GM12878 (cell line): Measurements from ENCODE around the gene NTN1. TPM values are rescaled to one million over a fixed set of nuclear protein-coding genes. Genes with fewer than 3 reads are reported as not detected.

Experiments used
- ATAC-seq: fragments of 200-7000 bp; cut with Tn5 transposase; 3 replicates; pipeline ENCODE4 v1.9.1; 2020; ENCODE audit warnings: mild to moderate bottlenecking, moderate library complexity
- BruUV-seq: library from RNA; stranded (reverse); fragments of 400-500 nt; replicated peaks from 2 replicates; lab custom pipeline; 2021; lab: Mats Ljungman, UMichigan
- CTCF ChIA-PET: fragments of 300-600 bp; sonication (Branson Sonifier 250); formaldehyde crosslinking; extraction: SDS; loops from one replicate; lab custom pipeline; 2021; ENCODE audit warnings: inconsistent platforms; lab: Yijun Ruan, JAX
- POLR2A ChIA-PET: fragments of 350-600 bp; formaldehyde crosslinking; extraction: SDS; loops from one replicate; lab custom pipeline; 2021; ENCODE audit warnings: inconsistent platforms; lab: Charles Lee
- RAD21 ChIA-PET: fragments of 300-600 bp; sonication (Branson Sonifier 250); formaldehyde crosslinking; loops from one replicate; lab custom pipeline; 2023; ENCODE audit warnings: antibody characterized with exemption; ENCODE audit not compliant: unreplicated experiment; lab: Charles Lee
- SMC1A ChIA-PET: fragments of 300-600 bp; sonication (Branson Sonifier 250); formaldehyde crosslinking; loops from one replicate; lab custom pipeline; 2023; ENCODE audit not compliant: unreplicated experiment, uncharacterized antibody; lab: Charles Lee
- DNase-seq: peaks from one replicate; pipeline ENCODE4 v3.0.0-alpha.2; 2011; ENCODE audit warnings: low read depth, low spot score
- FAIRE-seq: peaks from 3 replicates; lab custom pipeline; 2011; peaks lifted over from hg19 to GRCh38; lab: Jason Lieb, UNC
- H2AFZ ChIP-seq: 2 replicates; pipeline ENCODE4 v1.6.0; 2011; ENCODE audit warnings: low read depth, low read length, control low read depth; ENCODE audit not compliant: control insufficient read depth
- H3K27ac ChIP-seq: 2 replicates; pipeline ENCODE4 v1.5.1; 2011; ENCODE audit warnings: control low read depth; ENCODE audit not compliant: control insufficient read depth, insufficient read depth
- H3K27me3 ChIP-seq, 2 experiments: replicated peaks in 1 of 2; 2 replicates each; pipeline versions ENCODE4 v1.6.0 to v1.6.1; 2011; ENCODE audit warnings: low read length in 1 of 2; ENCODE audit not compliant: control insufficient read depth in 2 of 2, insufficient read depth in 2 of 2
- H3K36me3 ChIP-seq, 2 experiments: 2 replicates each; pipeline ENCODE4 v1.5.1; 2011; ENCODE audit warnings: low read length in 1 of 2; ENCODE audit not compliant: control insufficient read depth in 2 of 2, insufficient read depth in 2 of 2
- H3K4me1 ChIP-seq: 2 replicates; pipeline ENCODE4 v1.6.1; 2011; ENCODE audit warnings: mild to moderate bottlenecking, low read length, moderate library complexity, mixed read lengths; ENCODE audit not compliant: control insufficient read depth, insufficient read depth
- H3K4me2 ChIP-seq: 2 replicates; pipeline ENCODE4 v1.6.0; 2011; ENCODE audit warnings: control low read depth; ENCODE audit not compliant: control insufficient read depth, insufficient read depth
- H3K4me3 ChIP-seq: fragments of 200-600 bp; sonication (generic); 2 replicates; pipeline ENCODE4 v1.5.1; 2016
- H3K79me2 ChIP-seq: 2 replicates; pipeline ENCODE4 v1.6.0; 2011; ENCODE audit warnings: low read length; ENCODE audit not compliant: control insufficient read depth, insufficient read depth
- H3K9ac ChIP-seq: 2 replicates; pipeline ENCODE4 v1.8.0; 2011; ENCODE audit warnings: low read length, control low read depth, mixed read lengths; ENCODE audit not compliant: control insufficient read depth, insufficient read depth
- H3K9me3 ChIP-seq: replicated peaks from 3 replicates; pipeline ENCODE4 v1.5.1; 2011; ENCODE audit warnings: mild to moderate bottlenecking, low read length; ENCODE audit not compliant: control insufficient read depth, insufficient read depth
- H4K20me1 ChIP-seq: 2 replicates; pipeline ENCODE4 v1.6.0; 2011; ENCODE audit not compliant: control insufficient read depth, insufficient read depth
- ASH2L ChIP-seq: fragments of 300-600, 200-600 bp; sonication (generic); IDR thresholded peaks from 2 replicates; pipeline ENCODE4 v1.6.1; 2017; ENCODE audit warnings: low read depth, mild to moderate bottlenecking, borderline replicate concordance
- ATF7 ChIP-seq: fragments of 450-650 bp; IDR thresholded peaks from 2 replicates; pipeline ENCODE4 v1.6.1; 2016; ENCODE audit warnings: low read depth, mild to moderate bottlenecking
- BMI1 ChIP-seq: fragments of 450-650 bp; IDR thresholded peaks from 2 replicates; pipeline ENCODE4 v1.6.1; 2016; ENCODE audit warnings: mild to moderate bottlenecking, moderate library complexity, borderline replicate concordance
- CEBPB ChIP-seq, 2 experiments: fragments of 150-350 bp in 1 of 2; IDR thresholded peaks; 2 replicates each; pipeline ENCODE4 v1.6.1; 2012 to 2014; ENCODE audit warnings: low read depth in 2 of 2, low read length in 2 of 2, borderline replicate concordance in 1 of 2, inconsistent platforms in 1 of 2
- CHD2 ChIP-seq: IDR thresholded peaks from 2 replicates; pipeline ENCODE4 v1.6.1; 2011; ENCODE audit warnings: low read depth, low read length, improper control_type of control experiment, borderline replicate concordance
- FOXM1 ChIP-seq: IDR thresholded peaks from 2 replicates; pipeline ENCODE4 v1.6.1; 2012; ENCODE audit warnings: low read depth, mild to moderate bottlenecking, inconsistent platforms, low read length, moderate library complexity
- IKZF1 ChIP-seq: fragments of 450-650 bp; conservative IDR thresholded peaks from 2 replicates; pipeline ENCODE4 v1.6.1; 2017; ENCODE audit warnings: antibody characterized with exemption, mild to moderate bottlenecking
- KLF5 ChIP-seq: fragments of 450-650 bp; IDR thresholded peaks from 2 replicates; pipeline ENCODE4 v1.6.1; 2014; ENCODE audit warnings: mild to moderate bottlenecking; ENCODE audit not compliant: partially characterized antibody
- LARP7 ChIP-seq: fragments of 450-650 bp; IDR thresholded peaks from 2 replicates; pipeline ENCODE4 v1.6.1; 2017; ENCODE audit warnings: mild to moderate bottlenecking
- PML ChIP-seq: IDR thresholded peaks from 2 replicates; pipeline ENCODE4 v1.6.1; 2012; ENCODE audit warnings: low read length, inconsistent platforms
- RAD51 ChIP-seq: fragments of 450-650 bp; IDR thresholded peaks from 2 replicates; pipeline ENCODE4 v1.6.1; 2016; ENCODE audit warnings: moderate library complexity, mild to moderate bottlenecking, inconsistent platforms
- RELA ChIP-seq: fragments of 450-650 bp; IDR thresholded peaks from 2 replicates; pipeline ENCODE4 v1.8.0; 2014; ENCODE audit warnings: borderline replicate concordance; ENCODE audit not compliant: partially characterized antibody
- SREBF1 ChIP-seq: IDR thresholded peaks from 2 replicates; pipeline ENCODE4 v1.6.1; 2012; ENCODE audit warnings: mild to moderate bottlenecking, low read length
- TARDBP ChIP-seq: IDR thresholded peaks from 2 replicates; pipeline ENCODE4 v1.6.1; 2016; ENCODE audit warnings: borderline replicate concordance
- WRNIP1 ChIP-seq: IDR thresholded peaks from 2 replicates; pipeline ENCODE4 v1.6.1; 2011; ENCODE audit warnings: low read depth, low read length, improper control_type of control experiment, borderline replicate concordance
- WGBS: methylation state at CpG from one replicate; pipeline ENCODE4 v1.1.6; 2016; ENCODE audit warnings: low lambda C conversion rate; ENCODE audit not compliant: insufficient replicate concordance, insufficient coverage; ENCODE audit errors: missing lambda C conversion rate; 5-methylcytosine and 5-hydroxymethylcytosine counted together
- in situ Hi-C: fragments of 300-500 bp; cut with MboI; formaldehyde crosslinking; loops from 9 replicates; pipeline ENCODE4 v1.14.3; 2018; ENCODE audit warnings: mixed read lengths
- intact Hi-C: fragments of 100-400 bp; cut with micrococcal nuclease; formaldehyde crosslinking; loops from one replicate; pipeline ENCODE4 v1.14.2; 2022; ENCODE audit not compliant: unreplicated experiment
- polyA plus RNA-seq, 11 experiments: library from polyadenylated mRNA; depleted of rRNA in 4 of 11; unstranded in 6 of 11; stranded (reverse) in 5 of 11; fragments of >200 nt; fragmentation: Nextera tagmentation in 4 of 11; fragmentation: Illumina TruSeq in 1 of 11; extraction: Ambion mirVana in 4 of 11; extraction: Trizol in 1 of 11; gene quantifications; 1 replicate in 1 of 11; 2 replicates in 10 of 11; pipeline versions ENCODE4 v1.2.1 to v1.2.3, GENCODE V29; 2011 to 2016; ENCODE audit warnings: inconsistent platforms in 2 of 11, missing spikeins in 2 of 11, low read depth in 1 of 11
- total RNA-seq, 4 experiments: library from RNA; depleted of rRNA in 3 of 4; stranded (reverse); fragments of >200 nt in 3 of 4; fragmentation: Illumina TruSeq in 1 of 4; extraction: Trizol in 1 of 4; gene quantifications; 2 replicates each; pipeline versions ENCODE4 v1.2.1 to v1.2.3, GENCODE V29; 2013 to 2021
- TF ChIP-seq, protein P1 (sequence below): fragments of 450-650 bp; IDR thresholded peaks from 2 replicates; pipeline ENCODE4 v1.6.1; 2017; ENCODE audit warnings: mild to moderate bottlenecking, low read depth, inconsistent platforms; ENCODE audit not compliant: poor library complexity, severe bottlenecking
- TF ChIP-seq, protein P2 (sequence below): fragments of 450-650 bp; IDR thresholded peaks from 2 replicates; pipeline ENCODE4 v1.6.1; 2017; ENCODE audit warnings: mild to moderate bottlenecking, moderate library complexity
- TF ChIP-seq, protein P3 (sequence below): IDR thresholded peaks from 2 replicates; pipeline ENCODE4 v1.6.1; 2011; ENCODE audit warnings: low read depth, low read length, improper control_type of control experiment, borderline replicate concordance

The NTN1 gene
- total and polyA plus RNA-seq, 10 of the 15 experiments (the other 5 are each of a cell fraction or from before 2014, with no cell fraction given), result 0.02 to 0.89 (median 0.35) TPM

DNA sequence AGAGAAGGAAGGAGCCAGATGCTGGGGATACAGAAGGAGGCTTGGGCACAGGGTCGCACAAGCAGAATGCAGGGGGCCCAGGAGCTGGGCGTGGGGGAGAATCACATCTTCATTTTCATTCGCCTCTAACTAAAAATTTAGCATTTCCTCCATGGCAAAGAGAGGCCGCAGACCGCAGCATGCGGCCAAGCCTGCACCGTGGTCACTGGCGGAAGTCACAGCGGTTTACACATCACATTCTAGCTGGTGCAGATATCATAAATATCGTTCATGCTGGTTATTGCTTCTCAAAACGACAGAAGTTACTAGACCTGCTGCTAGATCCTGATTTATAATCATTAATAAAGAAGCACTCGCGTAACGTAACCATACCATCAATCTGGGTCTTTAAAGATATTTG is 162.0 kb downstream of the NTN1 start (continued):
- TF ChIP-seq, protein P1, sequence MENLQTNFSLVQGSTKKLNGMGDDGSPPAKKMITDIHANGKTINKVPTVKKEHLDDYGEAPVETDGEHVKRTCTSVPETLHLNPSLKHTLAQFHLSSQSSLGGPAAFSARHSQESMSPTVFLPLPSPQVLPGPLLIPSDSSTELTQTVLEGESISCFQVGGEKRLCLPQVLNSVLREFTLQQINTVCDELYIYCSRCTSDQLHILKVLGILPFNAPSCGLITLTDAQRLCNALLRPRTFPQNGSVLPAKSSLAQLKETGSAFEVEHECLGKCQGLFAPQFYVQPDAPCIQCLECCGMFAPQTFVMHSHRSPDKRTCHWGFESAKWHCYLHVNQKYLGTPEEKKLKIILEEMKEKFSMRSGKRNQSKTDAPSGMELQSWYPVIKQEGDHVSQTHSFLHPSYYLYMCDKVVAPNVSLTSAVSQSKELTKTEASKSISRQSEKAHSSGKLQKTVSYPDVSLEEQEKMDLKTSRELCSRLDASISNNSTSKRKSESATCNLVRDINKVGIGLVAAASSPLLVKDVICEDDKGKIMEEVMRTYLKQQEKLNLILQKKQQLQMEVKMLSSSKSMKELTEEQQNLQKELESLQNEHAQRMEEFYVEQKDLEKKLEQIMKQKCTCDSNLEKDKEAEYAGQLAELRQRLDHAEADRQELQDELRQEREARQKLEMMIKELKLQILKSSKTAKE, result no peak
- TF ChIP-seq KLF5, result no peak
- TF ChIP-seq LARP7, result no peak

DNA sequence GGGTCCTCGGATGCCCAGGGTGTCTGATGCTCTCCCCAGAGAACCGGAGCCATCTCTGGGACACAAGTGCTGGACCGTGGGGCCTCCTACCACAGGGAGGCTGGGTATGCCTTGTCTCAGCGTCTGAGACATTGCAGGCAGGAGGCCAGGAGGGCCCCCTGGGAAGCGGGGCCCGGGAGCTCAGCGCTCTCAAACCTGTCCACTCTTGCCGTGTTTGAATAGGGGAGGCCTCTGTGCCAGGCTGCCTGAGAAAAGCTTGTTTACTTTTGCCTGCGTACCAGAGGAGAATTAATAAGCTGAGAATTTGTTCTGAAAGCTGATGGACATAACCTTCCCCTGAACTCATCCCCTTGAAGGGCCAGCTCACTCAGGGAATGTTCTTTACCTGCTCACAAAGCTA is 163.8 kb downstream of the NTN1 start:
- H3K36me3 ChIP-seq, result no peaks in the 10 kb centered on the region
- in situ Hi-C loops (no loop called here), intact Hi-C loops (no loop called here)
- no peaks in the 10 kb centered on the region for H3K79me2 ChIP-seq
- ChIA-PET POLR2A (interaction anchor here (1.3 kb wide), 1 partner anchor 15 kb away, joined by 3 read pairs; no protein-coding TSS in a partner anchor), RAD21 (no interaction called here), SMC1A (interaction anchor here (1.1 kb wide), 2 partner anchors 11 to 15 kb away, joined by 3 to 6 read pairs; no protein-coding TSS in a partner anchor), CTCF (interaction anchor here (0.9 to 1.0 kb wide), 2 partner anchors 14 to 106 kb away, joined by 3 read pairs; no protein-coding TSS in a partner anchor)
- no peaks in the 10 kb centered on the region for H4K20me1 ChIP-seq
- H3K9ac ChIP-seq, result no peak overlapping the region
- 42% methylated on average over 9 of the region's 9 CpGs for WGBS
- no peak for FAIRE-seq
- H2AFZ ChIP-seq, result no peak overlapping the region
- H3K4me3 ChIP-seq, result no peak overlapping the region
- H3K4me1 ChIP-seq, result no peaks in the 10 kb centered on the region
- no peak overlapping the region for H3K4me2 ChIP-seq
- H3K27ac ChIP-seq, result no peak overlapping the region
- peaks cover 0 to 2% of the 10 kb centered on the region in 2 experiments; a peak in 1 of 4 replicates for H3K27me3 ChIP-seq
- no TSS peak for BruUV-seq
- DNase-seq, result no peak
- no peak for ATAC-seq
- H3K9me3 ChIP-seq, result no peaks in the 10 kb centered on the region
- TF ChIP-seq WRNIP1 (no peak), CHD2 (no peak), RAD51 (no peak), SREBF1 (no peak), CEBPB (IDR thresholded peaks at IDR 0.05; ENCODE audit: borderline replicate concordance in 1 of 2, low read depth in 2 of 2, low read length in 2 of 2) (no peak), BMI1 (no peak), FOXM1 (no peak), PML (no peak), IKZF1 (no peak), RELA (no peak), ASH2L (no peak), TARDBP (no peak), ATF7 (no peak)
- TF ChIP-seq, protein P2, sequence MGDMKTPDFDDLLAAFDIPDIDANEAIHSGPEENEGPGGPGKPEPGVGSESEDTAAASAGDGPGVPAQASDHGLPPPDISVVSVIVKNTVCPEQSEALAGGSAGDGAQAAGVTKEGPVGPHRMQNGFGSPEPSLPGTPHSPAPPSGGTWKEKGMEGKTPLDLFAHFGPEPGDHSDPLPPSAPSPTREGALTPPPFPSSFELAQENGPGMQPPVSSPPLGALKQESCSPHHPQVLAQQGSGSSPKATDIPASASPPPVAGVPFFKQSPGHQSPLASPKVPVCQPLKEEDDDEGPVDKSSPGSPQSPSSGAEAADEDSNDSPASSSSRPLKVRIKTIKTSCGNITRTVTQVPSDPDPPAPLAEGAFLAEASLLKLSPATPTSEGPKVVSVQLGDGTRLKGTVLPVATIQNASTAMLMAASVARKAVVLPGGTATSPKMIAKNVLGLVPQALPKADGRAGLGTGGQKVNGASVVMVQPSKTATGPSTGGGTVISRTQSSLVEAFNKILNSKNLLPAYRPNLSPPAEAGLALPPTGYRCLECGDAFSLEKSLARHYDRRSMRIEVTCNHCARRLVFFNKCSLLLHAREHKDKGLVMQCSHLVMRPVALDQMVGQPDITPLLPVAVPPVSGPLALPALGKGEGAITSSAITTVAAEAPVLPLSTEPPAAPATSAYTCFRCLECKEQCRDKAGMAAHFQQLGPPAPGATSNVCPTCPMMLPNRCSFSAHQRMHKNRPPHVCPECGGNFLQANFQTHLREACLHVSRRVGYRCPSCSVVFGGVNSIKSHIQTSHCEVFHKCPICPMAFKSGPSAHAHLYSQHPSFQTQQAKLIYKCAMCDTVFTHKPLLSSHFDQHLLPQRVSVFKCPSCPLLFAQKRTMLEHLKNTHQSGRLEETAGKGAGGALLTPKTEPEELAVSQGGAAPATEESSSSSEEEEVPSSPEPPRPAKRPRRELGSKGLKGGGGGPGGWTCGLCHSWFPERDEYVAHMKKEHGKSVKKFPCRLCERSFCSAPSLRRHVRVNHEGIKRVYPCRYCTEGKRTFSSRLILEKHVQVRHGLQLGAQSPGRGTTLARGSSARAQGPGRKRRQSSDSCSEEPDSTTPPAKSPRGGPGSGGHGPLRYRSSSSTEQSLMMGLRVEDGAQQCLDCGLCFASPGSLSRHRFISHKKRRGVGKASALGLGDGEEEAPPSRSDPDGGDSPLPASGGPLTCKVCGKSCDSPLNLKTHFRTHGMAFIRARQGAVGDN, result no peak
- TF ChIP-seq, protein P3, sequence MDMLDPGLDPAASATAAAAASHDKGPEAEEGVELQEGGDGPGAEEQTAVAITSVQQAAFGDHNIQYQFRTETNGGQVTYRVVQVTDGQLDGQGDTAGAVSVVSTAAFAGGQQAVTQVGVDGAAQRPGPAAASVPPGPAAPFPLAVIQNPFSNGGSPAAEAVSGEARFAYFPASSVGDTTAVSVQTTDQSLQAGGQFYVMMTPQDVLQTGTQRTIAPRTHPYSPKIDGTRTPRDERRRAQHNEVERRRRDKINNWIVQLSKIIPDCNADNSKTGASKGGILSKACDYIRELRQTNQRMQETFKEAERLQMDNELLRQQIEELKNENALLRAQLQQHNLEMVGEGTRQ, result no peak
